GM19099 (cell line): ENCODE results near the gene LRRC8C.

Experiments used
- POLR2A ChIP-seq: IDR thresholded peaks from 3 replicates; pipeline ENCODE4 v1.6.1; 2011; ENCODE audit warnings: low read depth; ENCODE audit not compliant: insufficient read length; ENCODE audit errors: extremely low read depth

LRRC8C gene

GRCh38 chr1:89767618-89768017 is 134.7 kb downstream of the LRRC8C start:
- no peak for TF ChIP-seq POLR2A
